Measurements from ENCODE around the gene SCAF8. TPM values are rescaled to one million over a fixed set of nuclear protein-coding genes. Genes with fewer than 3 reads are reported as not detected.

The SCAF8 gene, protein sequence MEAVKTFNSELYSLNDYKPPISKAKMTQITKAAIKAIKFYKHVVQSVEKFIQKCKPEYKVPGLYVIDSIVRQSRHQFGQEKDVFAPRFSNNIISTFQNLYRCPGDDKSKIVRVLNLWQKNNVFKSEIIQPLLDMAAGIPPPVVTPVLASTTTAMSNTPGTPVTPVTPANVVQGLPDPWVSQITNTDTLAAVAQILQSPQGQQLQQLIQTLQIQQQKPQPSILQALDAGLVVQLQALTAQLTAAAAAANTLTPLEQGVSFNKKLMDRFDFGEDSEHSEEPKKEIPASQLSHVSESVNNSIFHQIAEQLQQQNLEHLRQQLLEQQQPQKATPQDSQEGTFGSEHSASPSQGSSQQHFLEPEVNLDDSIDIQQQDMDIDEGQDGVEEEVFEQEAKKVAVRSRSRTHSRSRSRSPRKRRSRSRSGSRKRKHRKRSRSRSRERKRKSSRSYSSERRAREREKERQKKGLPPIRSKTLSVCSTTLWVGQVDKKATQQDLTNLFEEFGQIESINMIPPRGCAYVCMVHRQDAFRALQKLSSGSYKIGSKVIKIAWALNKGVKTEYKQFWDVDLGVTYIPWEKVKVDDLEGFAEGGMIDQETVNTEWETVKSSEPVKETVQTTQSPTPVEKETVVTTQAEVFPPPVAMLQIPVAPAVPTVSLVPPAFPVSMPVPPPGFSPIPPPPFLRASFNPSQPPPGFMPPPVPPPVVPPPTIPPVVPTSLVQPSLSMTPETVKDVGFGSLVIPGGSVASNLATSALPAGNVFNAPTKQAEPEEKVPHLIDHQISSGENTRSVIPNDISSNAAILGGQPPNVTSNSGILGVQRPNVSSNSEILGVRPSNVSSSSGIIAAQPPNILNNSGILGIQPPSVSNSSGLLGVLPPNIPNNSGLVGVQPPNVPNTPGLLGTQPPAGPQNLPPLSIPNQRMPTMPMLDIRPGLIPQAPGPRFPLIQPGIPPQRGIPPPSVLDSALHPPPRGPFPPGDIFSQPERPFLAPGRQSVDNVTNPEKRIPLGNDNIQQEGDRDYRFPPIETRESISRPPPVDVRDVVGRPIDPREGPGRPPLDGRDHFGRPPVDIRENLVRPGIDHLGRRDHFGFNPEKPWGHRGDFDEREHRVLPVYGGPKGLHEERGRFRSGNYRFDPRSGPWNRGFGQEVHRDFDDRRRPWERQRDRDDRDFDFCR (N-terminal part only)
- total RNA-seq (2022) (28.0 and 28.6 TPM in 2 replicates), Bru-seq, nascent RNA (percentile 92 among the genes with signal in this experiment), BruChase-seq, experiment 1, labeled RNA remaining after a 6-hour chase (percentile 79 among the genes with signal in this experiment), BruChase-seq, experiment 2, labeled RNA remaining after a 2-hour chase (percentile 83 among the genes with signal in this experiment)
- long read RNA-seq, full-length matches to known transcripts = 9 of 19 reads
- long read RNA-seq, partial matches to known transcripts = 8 of 19 reads
- long read RNA-seq, other reads (novel, unspliced or antisense) = 2 of 19 reads

DNA sequence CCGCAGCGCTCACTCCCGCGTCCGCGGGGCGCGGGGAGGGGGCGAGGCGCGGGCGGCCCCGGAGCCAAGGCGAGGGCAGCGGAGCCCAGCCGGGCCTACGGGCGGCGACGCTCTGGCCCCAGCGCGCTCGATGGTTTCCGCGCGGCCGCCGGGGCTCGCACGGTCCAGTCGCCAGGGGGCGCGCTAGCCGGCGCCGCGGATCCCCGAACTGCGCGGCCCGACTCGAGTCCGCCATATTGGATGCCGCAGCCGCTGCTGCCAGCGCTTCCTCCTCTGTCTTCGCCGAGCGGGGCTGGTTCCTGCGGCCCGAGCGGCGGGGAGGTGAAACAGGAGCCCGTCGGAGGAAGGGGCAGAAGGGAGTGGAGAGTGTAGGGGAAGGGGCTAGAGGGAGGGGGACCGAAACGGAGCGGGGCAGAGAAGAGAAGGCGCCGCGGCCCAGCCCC, at the start of gene SCAF8:
Gene SCAF8, plus strand, starts transcription at position 234 of the 443 bp plus-strand sequence. CDS start 485 bp downstream, outside the sequence.
- Mint-ChIP-seq H3K36me3 (ENCODE audit: insufficient read depth, unreplicated experiment) (peaks cover 33% of the 10 kb centered on the region), H3K9me3 (ENCODE audit: low read depth, unreplicated experiment) (no peaks in the 10 kb centered on the region)
- TF ChIP-seq CTCF (IDR thresholded peaks at IDR 0.05; ENCODE audit: unreplicated experiment) = peak; percentile 71

DNA sequence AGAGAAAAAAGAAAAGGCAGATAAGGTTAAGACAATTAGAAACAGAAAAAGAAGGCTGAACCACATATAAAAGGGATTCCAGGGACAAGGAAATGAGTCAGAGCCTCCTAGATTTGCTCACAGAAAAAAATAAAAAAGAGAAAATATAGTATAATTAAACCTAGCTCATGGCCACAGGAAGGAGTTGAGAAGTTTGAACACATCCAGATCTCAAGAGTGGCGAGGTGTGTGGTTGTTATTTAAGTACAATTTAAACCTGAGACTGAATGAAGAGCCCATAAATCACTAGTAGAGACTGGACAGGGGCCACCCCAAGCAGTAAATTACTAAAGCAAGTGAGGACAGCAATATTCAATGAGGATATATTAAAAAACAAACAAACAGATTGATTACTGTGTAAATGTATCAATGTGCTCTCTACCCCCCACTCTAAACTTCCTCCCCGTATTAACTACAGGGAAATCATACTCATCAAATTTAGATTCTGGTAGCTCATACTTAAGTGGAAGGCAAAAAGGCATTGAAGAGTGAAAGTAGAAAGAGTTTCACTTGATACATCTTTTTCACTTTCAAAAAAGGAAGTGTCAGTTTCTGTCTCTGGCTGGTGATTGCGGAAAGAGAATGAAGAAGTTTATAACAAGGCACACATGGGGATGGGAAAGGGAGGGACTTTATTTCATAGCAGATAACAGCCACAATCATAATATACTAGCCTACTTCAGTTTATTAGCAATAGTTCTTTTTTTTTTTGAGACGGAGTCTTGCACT, 49.3 kb upstream of the SCAF8 start:
- H3K4me3 Mint-ChIP-seq (ENCODE audit: low read depth, unreplicated experiment) = no peak overlapping the region
- no peaks in the 10 kb centered on the region for H3K9me3 Mint-ChIP-seq (ENCODE audit: low read depth, unreplicated experiment)
- CTCF ChIA-PET = interaction anchor here (0.7 kb wide), 1 partner anchor 488 kb away, joined by 4 read pairs; no protein-coding TSS in a partner anchor
- H3K4me1 Mint-ChIP-seq (ENCODE audit: low read depth, unreplicated experiment) = no peaks in the 10 kb centered on the region
- H3K27me3 Mint-ChIP-seq (ENCODE audit: unreplicated experiment) = no peaks in the 10 kb centered on the region
- no TSS peak for BruUV-seq (replicated peaks)
- intact Hi-C loops (cut with micrococcal nuclease; ENCODE audit: unreplicated experiment) = no loop called here
- TF ChIP-seq CTCF (IDR thresholded peaks at IDR 0.05; ENCODE audit: unreplicated experiment) = no peak
- no peak for DNase-seq
- H3K36me3 Mint-ChIP-seq (ENCODE audit: insufficient read depth, unreplicated experiment) = no peaks in the 10 kb centered on the region
- no peak overlapping the region for H3K27ac Mint-ChIP-seq (ENCODE audit: unreplicated experiment)

More for the DNA sequence above, at the start of gene SCAF8:
- BruUV-seq (replicated peaks) = no TSS peak
- Mint-ChIP-seq H3K27me3 (ENCODE audit: unreplicated experiment) (no peaks in the 10 kb centered on the region), H3K4me1 (ENCODE audit: low read depth, unreplicated experiment) (peaks cover 11% of the 10 kb centered on the region), H3K27ac (ENCODE audit: unreplicated experiment) (peak within 1 kb of the TSS; percentile 91), H3K4me3 (ENCODE audit: low read depth, unreplicated experiment) (peak within 1 kb of the TSS; percentile 74)
- peak; percentile 81 for DNase-seq
- intact Hi-C loops (cut with micrococcal nuclease; ENCODE audit: unreplicated experiment) = loop anchor here (5.0 kb wide), 1 partner anchor 74 kb away; no protein-coding TSS in a partner anchor
- CTCF ChIA-PET = interaction anchor here (1.0 to 1.3 kb wide), 2 partner anchors 57 to 110 kb away, joined by 3 to 6 read pairs; no protein-coding TSS in a partner anchor

- H3K9me3 Mint-ChIP-seq (ENCODE audit: low read depth, unreplicated experiment) = no peaks in the 10 kb centered on the region
- BruUV-seq (replicated peaks) = no TSS peak
- no peaks in the 10 kb centered on the region for H3K4me1 Mint-ChIP-seq (ENCODE audit: low read depth, unreplicated experiment)
- no peak for DNase-seq
- intact Hi-C loops (cut with micrococcal nuclease; ENCODE audit: unreplicated experiment) = no loop called here
- H3K27ac Mint-ChIP-seq (ENCODE audit: unreplicated experiment) = no peak overlapping the region
- CTCF ChIA-PET = no interaction called here
- no peaks in the 10 kb centered on the region for H3K27me3 Mint-ChIP-seq (ENCODE audit: unreplicated experiment)
- no peak for TF ChIP-seq CTCF (IDR thresholded peaks at IDR 0.05; ENCODE audit: unreplicated experiment)
- H3K4me3 Mint-ChIP-seq (ENCODE audit: low read depth, unreplicated experiment) = no peak overlapping the region
- no peaks in the 10 kb centered on the region for H3K36me3 Mint-ChIP-seq (ENCODE audit: insufficient read depth, unreplicated experiment)
Measured at GRCh38 chr6:154686162-154686561, 47.1 kb upstream of the SCAF8 start.

All from Calu3 (cell line).